Activated CD4-positive, alpha-beta T cell treated with anti-CD3 and anti-CD28 coated beads, Interleukin-2, amount 50 U/mL, for 48 hours (primary cell): ENCODE results near the gene SNX8.
A peak's percentile ranks its signal among the peaks of the same experiment; 100 is the strongest.

ENCODE experiments used
- DNase-seq, 2 experiments: peaks; one replicate each; pipeline ENCODE4 v3.0.0-alpha.2; 2020

Gene SNX8

GRCh38 chr7:2259480-2259879 is 54.8 kb downstream of the SNX8 start:
- no peak for DNase-seq

- DNase-seq, result no peak
Observed at GRCh38 chr7:2258661-2259365, 55.4 kb downstream of the SNX8 start.

DNA sequence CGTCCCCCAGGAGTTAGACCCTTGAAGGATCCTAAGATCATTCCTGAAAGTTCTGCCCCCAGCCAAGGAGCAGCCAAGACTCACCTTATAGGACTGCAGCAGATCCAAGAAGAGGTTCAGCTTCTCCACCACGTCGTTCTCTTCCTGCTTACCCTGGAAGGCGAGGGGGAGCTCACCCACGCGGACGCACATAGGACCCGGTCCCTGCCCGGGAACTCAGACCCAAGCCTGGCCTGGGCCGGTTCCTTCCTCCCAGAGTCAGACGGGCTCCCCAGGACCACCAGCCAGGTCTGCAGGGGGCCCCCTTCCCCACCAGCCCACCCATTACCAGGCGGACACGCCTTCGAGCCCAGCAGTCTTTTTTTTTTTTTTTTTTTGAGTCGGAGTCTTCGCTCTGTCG is 56.6 kb downstream of the SNX8 start:
- DNase-seq, result no peak

GRCh38 chr7:2257046-2257551 is 57.1 kb downstream of the SNX8 start:
- no peak for DNase-seq

DNA sequence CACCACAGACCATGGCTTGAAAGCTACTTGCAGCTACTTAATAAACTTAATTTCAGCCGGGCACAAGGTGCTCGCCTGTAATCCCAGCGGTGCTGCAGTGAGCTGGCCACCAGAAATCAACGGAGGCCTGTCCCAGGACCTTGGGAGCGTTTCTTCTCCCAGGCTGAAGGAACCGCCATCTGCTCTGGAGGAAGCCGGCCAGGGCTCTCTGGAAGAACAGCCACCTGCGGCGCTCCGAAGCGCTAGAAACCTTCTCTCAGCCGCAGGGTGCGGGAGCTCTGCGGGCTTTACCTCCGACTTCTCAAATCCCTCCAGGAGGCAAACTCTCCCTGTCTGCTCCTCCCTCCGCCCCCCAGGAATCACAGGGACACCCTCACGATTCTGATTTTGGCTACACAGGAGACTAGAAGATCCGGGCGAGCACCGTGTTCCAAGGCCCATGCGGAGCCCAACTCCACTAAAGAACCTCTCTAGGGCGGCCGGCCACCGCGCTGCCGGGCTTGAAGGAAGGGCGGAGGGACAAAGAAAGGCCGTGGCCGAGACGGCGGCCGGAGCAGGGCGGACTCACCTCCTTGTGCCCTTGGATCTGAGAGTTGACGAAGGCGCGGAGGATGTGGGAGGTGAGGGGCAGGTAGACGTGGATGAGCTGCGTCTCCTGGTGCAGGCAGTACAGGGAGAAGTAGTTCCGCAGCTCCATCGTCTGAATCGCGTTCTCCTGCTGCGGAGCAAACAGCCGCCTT is 57.8 kb downstream of the SNX8 start:
- DNase-seq, result no peak

DNA sequence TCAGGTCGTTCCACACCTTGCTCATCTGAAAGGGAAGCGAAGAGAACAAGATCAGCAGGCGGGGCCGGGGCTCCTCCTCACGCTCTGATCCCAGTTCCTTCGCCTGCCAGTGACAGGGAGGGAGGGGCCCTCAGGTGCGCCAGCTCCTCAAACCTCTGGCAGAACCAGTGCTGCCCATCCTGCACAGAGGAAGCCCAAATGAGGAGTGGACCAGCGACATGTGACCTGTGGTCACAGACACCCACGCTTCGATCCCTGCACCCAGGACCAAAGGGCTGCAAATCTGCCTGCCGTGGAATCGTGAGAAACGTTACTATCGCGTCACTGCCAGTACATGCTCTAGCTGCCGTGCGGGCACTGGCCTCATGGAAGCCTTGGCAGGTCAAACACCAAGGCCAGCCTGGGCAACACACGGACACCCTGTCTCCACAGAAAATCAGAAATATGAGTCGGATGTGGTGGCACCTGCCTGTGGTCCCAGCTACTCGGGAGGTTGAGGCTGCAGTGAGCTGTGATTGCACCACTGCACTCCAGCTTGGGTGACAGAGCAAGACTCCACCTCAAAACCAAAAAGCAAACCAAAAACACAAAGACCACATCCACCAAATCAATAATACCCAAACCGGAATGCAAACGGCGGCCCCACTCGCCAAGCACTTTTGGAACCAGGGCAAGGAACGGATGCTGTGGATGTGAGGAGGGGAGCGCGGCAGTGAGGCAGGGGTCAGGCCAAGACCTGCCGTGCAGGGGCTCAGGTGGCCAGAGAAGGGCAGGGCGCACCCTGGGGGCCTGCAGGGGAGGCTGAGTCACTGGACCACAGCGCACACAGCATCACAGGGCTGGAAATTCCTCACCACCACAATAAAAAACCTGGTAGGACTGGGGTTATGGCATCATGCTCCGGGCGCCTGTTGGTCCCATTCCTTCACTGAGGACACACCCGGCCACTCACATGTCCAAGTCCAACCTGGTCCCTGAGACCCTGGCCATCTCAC is 58.8 kb downstream of the SNX8 start:
- DNase-seq, result no peak

DNA sequence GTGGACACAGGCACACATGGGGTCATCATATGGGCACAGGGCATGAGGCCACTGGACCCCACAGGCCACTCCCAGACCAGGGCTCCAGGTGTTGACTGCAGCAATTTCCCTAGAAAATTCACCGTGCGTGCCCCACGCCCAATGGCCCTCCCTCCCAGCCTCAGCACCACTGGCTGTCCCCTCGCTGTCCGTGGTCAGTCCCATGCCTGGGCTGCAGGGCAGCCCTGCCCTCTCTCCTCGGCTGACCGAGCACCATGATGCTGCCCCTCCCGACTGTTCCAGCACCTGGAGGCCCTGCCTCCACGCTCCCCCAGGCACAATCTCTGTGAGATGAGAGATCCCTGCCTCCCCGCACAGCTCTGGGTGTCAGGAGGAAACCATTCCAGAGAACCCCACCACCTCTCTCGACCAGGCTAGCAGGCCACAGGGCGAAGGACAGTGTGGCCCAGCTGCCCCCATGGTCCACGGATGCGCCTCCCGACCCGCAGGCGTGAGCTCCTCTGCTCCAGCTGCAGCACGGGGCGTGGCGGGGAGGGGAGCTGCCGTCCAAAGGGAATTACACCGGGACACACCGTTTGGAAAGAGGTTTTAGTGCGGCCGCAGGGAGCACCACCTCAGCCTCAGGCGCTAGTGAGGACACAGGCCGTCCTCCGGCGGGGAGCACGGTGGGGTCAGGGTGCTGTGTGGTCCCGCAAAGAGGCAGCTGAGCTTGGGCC is 59.7 kb downstream of the SNX8 start:
- DNase-seq, result no peak

DNA sequence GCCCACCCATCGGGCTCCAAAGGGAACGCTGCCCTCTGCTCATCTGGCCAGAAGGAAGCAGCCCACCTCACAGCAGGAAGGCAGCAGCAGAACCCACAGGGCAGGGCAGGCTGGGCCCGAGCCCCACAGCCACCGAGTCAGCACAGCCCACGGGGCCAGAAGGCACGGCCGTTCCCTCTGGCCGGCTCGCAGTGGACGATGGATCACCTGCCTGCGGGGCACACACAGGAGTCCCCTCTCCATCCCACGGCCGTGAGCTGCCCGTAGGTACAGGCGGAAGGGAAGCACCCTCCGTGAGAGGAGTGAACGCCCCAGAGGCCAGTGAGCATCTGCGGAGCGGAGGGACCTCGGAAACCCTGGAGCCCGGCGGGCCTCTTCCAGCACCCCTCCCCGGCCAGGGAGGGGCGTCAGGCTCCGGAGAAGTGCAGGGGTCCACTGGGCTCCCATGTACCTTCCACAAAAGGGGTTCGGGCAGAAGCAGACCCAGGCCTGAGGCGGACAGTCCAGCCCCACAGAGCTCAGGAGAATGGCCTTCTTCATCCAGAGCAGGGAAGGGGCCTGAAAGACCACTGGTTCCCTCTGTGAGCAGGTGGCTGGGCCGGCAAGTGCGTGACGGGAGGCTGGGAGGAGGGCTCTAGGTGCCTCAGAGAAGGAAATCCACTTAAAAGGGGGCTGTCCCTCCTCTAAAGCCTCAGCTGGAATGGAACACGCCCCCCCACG is 60.6 kb downstream of the SNX8 start:
- no peak for DNase-seq

- DNase-seq, result no peak
Observed at GRCh38 chr7:2253021-2253420, 61.2 kb downstream of the SNX8 start.

DNA sequence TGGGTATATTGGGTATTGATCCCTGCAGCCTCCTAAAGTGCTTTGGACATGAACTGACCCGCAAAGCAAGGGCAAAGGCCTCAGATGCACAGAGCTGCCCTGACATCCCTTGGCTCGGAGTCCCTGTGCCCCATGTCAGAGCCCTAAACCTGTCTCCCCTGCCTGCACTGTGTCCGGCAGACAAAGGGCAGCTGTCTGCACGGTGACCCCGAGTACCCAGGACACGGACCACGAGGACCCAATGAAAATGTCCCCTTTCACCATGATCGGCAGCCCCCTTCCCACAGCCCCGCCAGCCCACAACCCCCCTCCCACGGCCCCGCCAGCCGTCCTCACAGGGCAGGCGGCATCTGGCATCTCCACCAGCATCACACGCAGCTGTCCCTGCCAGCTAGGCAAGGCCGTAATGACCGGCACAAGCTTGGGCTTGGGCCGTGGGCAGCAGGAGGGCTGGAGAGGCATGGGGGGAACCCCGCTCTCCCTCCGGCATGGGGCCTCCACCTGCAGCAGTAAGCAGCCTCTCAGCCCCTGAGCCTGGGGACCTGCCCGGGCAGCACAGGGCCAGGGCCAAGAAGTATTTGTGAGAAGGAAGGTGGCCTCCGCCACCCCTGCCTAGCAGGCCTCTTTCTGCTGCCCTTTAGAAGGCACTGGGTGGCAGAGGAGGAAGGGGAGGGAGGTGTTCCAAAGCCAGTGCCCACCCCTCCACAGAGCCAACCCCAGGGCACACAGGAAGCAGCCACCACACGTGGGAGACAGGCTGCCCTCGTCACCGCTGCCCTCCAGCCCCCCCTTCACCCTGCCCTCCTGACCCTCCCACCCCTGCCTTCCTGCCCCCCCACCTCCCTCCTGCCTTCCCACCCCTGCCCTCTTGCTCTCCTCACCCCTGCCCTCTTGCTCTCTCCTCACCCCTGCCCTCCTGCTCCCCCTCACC is 62.1 kb downstream of the SNX8 start:
- DNase-seq, result no peak

DNA sequence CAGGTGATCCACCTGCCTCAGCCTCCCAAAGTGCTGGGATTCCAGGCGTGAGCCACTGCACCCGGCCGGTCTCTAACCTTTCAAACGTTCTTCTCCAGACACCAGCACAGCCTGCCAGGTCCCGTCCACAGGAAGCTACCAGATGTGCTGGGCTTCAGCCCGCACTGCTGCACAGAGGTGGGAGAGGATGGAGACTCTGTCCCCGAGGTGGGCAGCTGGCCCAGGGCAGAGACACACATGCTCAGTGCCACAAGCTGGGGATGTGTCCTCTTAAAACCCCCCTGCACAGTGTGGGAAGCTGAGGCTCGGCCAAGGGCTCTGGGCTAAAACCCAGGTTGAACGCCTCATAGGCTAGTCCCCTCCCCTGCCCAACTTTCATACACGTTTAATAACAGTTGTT is 62.9 kb downstream of the SNX8 start:
- no peak for DNase-seq

GRCh38 chr7:2249744-2250323 is 64.4 kb downstream of the SNX8 start:
- no peak for DNase-seq

- DNase-seq, result peak; percentile 31 to 42
Observed at GRCh38 chr7:2248984-2249694, 65.1 kb downstream of the SNX8 start.

DNA sequence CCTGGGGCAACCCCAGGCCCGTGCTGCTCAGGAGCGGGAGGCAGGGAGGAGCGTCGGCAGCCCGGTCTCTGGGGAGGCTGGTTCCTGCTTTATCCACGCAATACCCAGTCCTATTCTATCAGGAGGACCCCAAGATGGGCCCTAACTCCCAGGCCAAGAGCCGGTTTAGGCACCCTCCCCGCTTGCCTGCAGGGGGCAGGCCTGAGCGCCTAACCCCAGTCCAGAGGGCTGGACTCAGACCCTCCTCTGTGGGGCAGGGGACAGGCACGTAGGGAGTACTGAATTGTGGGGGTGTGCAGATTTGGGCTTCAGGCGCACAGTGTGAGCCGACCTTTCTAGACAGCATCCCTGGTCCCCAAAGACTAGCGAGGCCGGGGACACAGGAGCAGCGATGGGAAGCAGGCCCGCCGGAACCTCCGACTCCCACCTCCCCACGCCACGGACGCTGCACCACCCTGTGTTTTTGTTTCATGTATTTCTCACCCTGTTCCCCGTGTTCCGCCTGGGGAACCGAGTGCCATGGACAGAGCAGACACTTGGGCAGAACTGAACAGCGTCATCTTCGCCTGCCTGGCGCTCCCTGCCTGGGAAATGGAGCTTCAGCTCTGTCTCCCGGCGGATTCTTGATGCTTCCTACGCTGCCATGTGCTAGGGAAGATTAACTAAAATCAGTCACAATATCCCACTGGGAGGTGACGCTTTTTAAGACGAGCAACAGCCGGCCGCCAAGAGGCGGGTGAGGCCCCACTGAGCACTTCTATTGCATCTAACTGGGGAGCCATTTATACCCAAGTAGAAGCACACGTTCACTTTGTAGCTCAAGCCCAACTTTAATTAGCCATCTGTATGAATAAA is 66.9 kb downstream of the SNX8 start:
- peak; percentile 35 to 44 for DNase-seq

GRCh38 chr7:2245883-2246675 is 68.2 kb downstream of the SNX8 start:
- DNase-seq, result no peak

- no peak for DNase-seq
Observed at GRCh38 chr7:2244404-2244995, 69.7 kb downstream of the SNX8 start.

GRCh38 chr7:2243458-2243857 is 70.8 kb downstream of the SNX8 start:
- no peak for DNase-seq
